T-helper 1 cell treated with Interleukin-12 subunit alpha and Interleukin-12 subunit beta and Interleukin-4 antibody, amounts not matched to agents 30 ng/mL and 1 ng/mL, for 36 hours (primary cell): ENCODE results near the gene ABR. TPM values are rescaled to one million over a fixed set of nuclear protein-coding genes. Genes with fewer than 3 reads are reported as not detected.
"Not testable (repeated sequence)": the region's sequence is repeated elsewhere in the genome, so short reads cannot be mapped to it uniquely, and the experiment has no call there.

Experiments used
- intact Hi-C: fragments of 100-400 bp; cut with micrococcal nuclease; formaldehyde crosslinking; loops from one replicate; pipeline ENCODE4 v1.15.1; 2024
- total RNA-seq: library from RNA; stranded (reverse); gene quantifications from 2 replicates; pipeline ENCODE4 v1.2.3, GENCODE V29; 2022

Gene ABR
- total RNA-seq, 1 donor from 2014 or later: 139 TPM

- intact Hi-C loops: no loop called here
These were observed 28.7 kb downstream of the ABR start for GRCh38 chr17:1150863-1151600.

GRCh38 chr17:1149869-1150268, 29.9 kb downstream of the ABR start:
- intact Hi-C loops: no loop called here

GRCh38 chr17:1147664-1148063, 32.1 kb downstream of the ABR start:
- intact Hi-C loops: no loop called here

GRCh38 chr17:1146561-1147265, 33.1 kb downstream of the ABR start:
- intact Hi-C loops: no loop called here

- intact Hi-C loops: no loop called here
These were observed 34.3 kb downstream of the ABR start for GRCh38 chr17:1145311-1145986.

DNA sequence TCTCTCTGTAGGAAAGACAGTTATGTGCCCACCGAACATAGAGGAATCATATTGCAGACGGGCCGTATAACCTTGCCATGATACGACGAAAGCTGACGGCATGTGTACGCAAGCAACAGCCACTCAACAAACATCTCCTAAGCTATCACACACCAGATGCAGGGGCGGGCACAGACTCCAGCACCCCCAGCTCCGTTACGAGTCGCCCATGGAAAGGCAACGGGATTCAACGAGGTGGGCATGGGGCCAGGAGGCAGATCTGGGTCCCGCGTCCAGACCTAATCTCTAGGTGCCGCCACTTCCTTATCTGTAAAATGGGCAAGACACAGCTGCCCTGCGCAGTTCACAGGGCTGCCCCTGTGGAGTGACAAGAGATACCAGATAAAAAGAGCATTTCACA, 35.6 kb downstream of the ABR start:
- intact Hi-C loops: no loop called here

DNA sequence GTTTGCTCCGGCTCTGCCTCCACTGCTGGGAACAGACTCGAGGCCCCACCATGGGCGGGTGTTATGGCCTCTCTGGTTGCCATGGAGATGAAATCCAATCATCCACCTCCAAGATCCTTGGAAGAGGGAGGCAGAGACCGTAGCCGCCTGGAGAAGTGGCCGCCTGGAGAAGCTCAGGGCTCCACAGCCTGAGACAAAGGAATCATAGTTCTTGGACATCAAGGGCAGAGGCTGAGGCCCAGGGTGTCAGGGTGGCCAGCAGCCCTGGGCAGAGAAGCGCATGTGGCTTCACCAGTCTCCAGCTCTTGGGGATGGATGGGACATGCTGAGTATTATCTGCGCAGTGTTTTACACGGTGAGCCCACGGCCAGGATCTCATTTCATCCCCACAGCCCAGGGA, 36.2 kb downstream of the ABR start:
- intact Hi-C loops: no loop called here

- intact Hi-C loops: no loop called here
These were observed 37.2 kb downstream of the ABR start for GRCh38 chr17:1142561-1142971.

DNA sequence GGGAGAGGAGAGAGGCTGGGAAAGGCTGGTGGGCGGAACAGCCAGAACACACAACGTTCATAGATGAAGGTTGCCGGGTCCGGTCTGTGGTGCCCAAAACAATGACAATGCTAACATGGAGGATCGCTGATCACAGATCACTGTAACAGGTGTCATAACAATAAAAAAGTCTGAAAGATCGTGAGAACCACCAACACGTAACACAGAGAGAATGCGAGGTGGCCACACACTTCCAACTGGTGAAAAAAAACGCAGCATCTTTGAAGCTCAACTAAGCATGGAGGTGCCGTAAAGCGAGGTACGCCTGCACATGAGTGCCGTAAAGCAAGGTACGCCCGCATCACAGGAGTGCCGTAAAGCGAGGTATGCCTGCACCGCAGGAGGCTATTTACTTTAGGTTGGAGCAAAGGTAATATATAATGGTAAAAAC, 42.3 kb downstream of the ABR start:
- intact Hi-C loops: no loop called here

- intact Hi-C loops: no loop called here
These were observed 43.0 kb downstream of the ABR start for GRCh38 chr17:1136748-1137147.

GRCh38 chr17:1134634-1135324, 45.0 kb downstream of the ABR start:
- intact Hi-C loops: no loop called here

- intact Hi-C loops: no loop called here
These were observed 49.6 kb downstream of the ABR start for GRCh38 chr17:1130191-1130590.

GRCh38 chr17:1128463-1128862, 51.3 kb downstream of the ABR start:
- intact Hi-C loops: not testable (repeated sequence)

- intact Hi-C loops: no loop called here
These were observed 52.8 kb downstream of the ABR start for GRCh38 chr17:1126801-1127550.

- intact Hi-C loops: no loop called here
These were observed 53.5 kb downstream of the ABR start for GRCh38 chr17:1126250-1126797.

DNA sequence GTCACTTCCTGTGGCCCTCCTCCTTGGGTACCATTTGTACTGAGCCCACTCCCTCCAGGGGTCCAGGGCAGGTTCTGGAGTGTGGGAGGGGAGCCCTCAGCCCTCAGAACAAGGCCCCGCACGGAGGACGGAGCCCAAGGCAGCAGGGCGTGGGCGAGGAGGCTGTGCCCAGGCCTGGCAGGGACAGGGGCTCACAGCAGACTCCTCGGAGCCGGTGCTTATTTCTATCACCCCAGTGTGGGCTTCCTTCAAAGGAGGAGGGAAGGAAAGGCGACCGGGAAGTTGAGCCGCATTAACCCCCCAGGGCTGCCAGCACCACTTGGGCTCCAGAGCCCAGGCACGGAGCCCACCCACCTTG, 54.0 kb downstream of the ABR start:
- intact Hi-C loops: no loop called here

- intact Hi-C loops: loop anchor here (5.0 kb wide), 1 partner anchor 77 kb away; no protein-coding TSS in a partner anchor
These were observed 54.6 kb downstream of the ABR start for GRCh38 chr17:1124896-1125787.

- intact Hi-C loops: loop anchor here (1.0 to 5.0 kb wide), 4 partner anchors 63 to 208 kb away; no protein-coding TSS in a partner anchor
These were observed 55.7 kb downstream of the ABR start for GRCh38 chr17:1123921-1124715.

DNA sequence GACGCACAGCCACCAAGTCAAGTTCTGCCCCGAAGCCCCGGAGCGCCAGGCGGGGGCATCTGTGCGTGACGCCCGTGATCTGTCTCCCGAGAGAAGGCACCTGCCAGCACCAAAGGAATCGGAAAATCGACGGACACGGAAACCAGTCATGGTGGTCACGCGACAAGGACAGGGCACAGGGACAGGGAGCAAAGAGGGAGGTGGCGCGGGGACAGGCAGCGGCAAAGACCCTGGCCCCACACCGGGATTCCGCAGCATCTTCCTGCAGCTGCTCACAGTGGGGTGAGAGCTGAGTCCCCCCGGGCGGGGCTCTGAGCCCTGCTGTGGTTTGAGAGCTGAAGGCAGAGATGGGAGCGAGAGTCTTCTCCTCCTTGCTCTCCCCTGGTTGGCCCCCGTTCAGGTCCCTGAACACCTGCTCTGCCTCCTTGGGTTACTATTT, 56.4 kb downstream of the ABR start:
- intact Hi-C loops: loop anchor here (1.0 to 5.0 kb wide), 4 partner anchors 64 to 209 kb away; no protein-coding TSS in a partner anchor
